Fibroblast of lung (primary cell): Measurements from ENCODE around the gene PI4KB. TPM values are rescaled to one million over a fixed set of nuclear protein-coding genes. Genes with fewer than 3 reads are reported as not detected.
A peak's percentile ranks its signal among the peaks of the same experiment; 100 is the strongest.

Experiments used
- DNase-seq, 2 donors: peaks; one replicate each; pipeline versions ENCODE4 v3.0.0 to v3.0.0-alpha.2; 2010; ENCODE audit warnings: low read depth in 2 of 2
- H2AFZ ChIP-seq: 2 replicates; pipeline ENCODE4 v1.5.1; 2012; ENCODE audit warnings: low read length, control low read depth, inconsistent platforms
- H3K27ac ChIP-seq: 2 replicates; pipeline ENCODE4 v1.5.1; 2011; ENCODE audit warnings: low read length, control low read depth; ENCODE audit not compliant: insufficient read depth
- H3K27me3 ChIP-seq: 2 replicates; pipeline ENCODE4 v1.5.1; 2011; ENCODE audit warnings: mild to moderate bottlenecking, low read length; ENCODE audit not compliant: control insufficient read depth, insufficient read depth
- H3K36me3 ChIP-seq: 2 replicates; pipeline ENCODE4 v1.5.1; 2011; ENCODE audit warnings: low read length; ENCODE audit not compliant: control insufficient read depth, insufficient read depth
- H3K4me1 ChIP-seq: 2 replicates; pipeline ENCODE4 v1.5.1; 2011; ENCODE audit warnings: low read length; ENCODE audit not compliant: control insufficient read depth, insufficient read depth; ENCODE audit errors: extremely low read depth
- H3K4me2 ChIP-seq: 2 replicates; pipeline ENCODE4 v1.5.1; 2011; ENCODE audit warnings: low read length, control low read depth; ENCODE audit not compliant: insufficient read depth; ENCODE audit errors: extremely low read depth
- H3K4me3 ChIP-seq, 4 experiments: fragments of 200-600 bp in 1 of 4; sonication (generic) in 1 of 4; replicated peaks in 1 of 4; 2 replicates each; pipeline ENCODE4 v1.5.1; 2011 to 2016; ENCODE audit warnings: low read length in 4 of 4, low read depth in 3 of 4, mild to moderate bottlenecking in 3 of 4, control low read depth in 2 of 4, inconsistent platforms in 1 of 4, mixed read lengths in 1 of 4; ENCODE audit not compliant: insufficient read depth in 1 of 4; ENCODE audit errors: control extremely low read depth in 1 of 4
- H3K79me2 ChIP-seq: 2 replicates; pipeline ENCODE4 v1.5.1; 2012; ENCODE audit warnings: mild to moderate bottlenecking, low read length, inconsistent platforms; ENCODE audit not compliant: control insufficient read depth, insufficient read depth
- H3K9ac ChIP-seq: 2 replicates; pipeline ENCODE4 v1.5.1; 2011; ENCODE audit warnings: mild to moderate bottlenecking, low read length, control low read depth; ENCODE audit not compliant: insufficient read depth
- H3K9me3 ChIP-seq: 2 replicates; pipeline ENCODE4 v1.5.1; 2012; ENCODE audit warnings: low read depth, low read length; ENCODE audit not compliant: control insufficient read depth, insufficient read depth
- H4K20me1 ChIP-seq: 2 replicates; pipeline ENCODE4 v1.5.1; 2011; ENCODE audit warnings: low read length; ENCODE audit not compliant: control insufficient read depth, insufficient read depth; ENCODE audit errors: extremely low read depth
- EZH2 ChIP-seq: IDR thresholded peaks from 2 replicates; pipeline ENCODE4 v1.5.1; 2012; ENCODE audit warnings: low read length, control low read depth, mild to moderate bottlenecking; ENCODE audit errors: missing control alignments
- polyA minus RNA-seq: library from RNA; depleted of rRNA, polyadenylated mRNA; stranded (reverse); fragments of >200 nt; gene quantifications from 2 replicates; pipeline ENCODE4 v1.2.3, GENCODE V29; 2011; ENCODE audit warnings: low replicate concordance
- polyA plus RNA-seq, 2 donors: library from polyadenylated mRNA; depleted of rRNA in 1 of 2; stranded (reverse) in 1 of 2; unstranded in 1 of 2; fragments of >200 nt; gene quantifications; 2 replicates each; pipeline ENCODE4 v1.2.1, GENCODE V29; 2011 to 2012; ENCODE audit warnings: missing spikeins in 1 of 2
- total RNA-seq: library from RNA; depleted of rRNA; stranded (reverse); fragments of >200 nt; gene quantifications from 2 replicates; pipeline ENCODE4 v1.2.1, GENCODE V29; 2014
- TF ChIP-seq, protein P1 (sequence below), 2 donors: IDR thresholded peaks in 1 of 2; conservative IDR thresholded peaks in 1 of 2; 1 replicate in 1 of 2; 2 replicates in 1 of 2; pipeline ENCODE4 v1.5.1; 2011 to 2012; ENCODE audit warnings: low read length in 2 of 2, control low read depth in 1 of 2, inconsistent platforms in 1 of 2, low read depth in 1 of 2, mild to moderate bottlenecking in 1 of 2

PI4KB gene
- total RNA-seq (42.1 and 65.7 TPM in 2 replicates), polyA plus RNA-seq (75.4 and 92.9 TPM in 2 replicates), polyA minus RNA-seq (181 and 222 TPM in 2 replicates)
- 47.5 and 58.3 TPM in 2 replicates for polyA plus RNA-seq (2012)

- H3K36me3 ChIP-seq = peaks cover 3% of the 10 kb centered on the region
- H3K4me2 ChIP-seq = peak within 1 kb of the TSS; percentile 98
- H3K79me2 ChIP-seq = peaks cover 36% of the 10 kb centered on the region
- TF ChIP-seq, protein P1, sequence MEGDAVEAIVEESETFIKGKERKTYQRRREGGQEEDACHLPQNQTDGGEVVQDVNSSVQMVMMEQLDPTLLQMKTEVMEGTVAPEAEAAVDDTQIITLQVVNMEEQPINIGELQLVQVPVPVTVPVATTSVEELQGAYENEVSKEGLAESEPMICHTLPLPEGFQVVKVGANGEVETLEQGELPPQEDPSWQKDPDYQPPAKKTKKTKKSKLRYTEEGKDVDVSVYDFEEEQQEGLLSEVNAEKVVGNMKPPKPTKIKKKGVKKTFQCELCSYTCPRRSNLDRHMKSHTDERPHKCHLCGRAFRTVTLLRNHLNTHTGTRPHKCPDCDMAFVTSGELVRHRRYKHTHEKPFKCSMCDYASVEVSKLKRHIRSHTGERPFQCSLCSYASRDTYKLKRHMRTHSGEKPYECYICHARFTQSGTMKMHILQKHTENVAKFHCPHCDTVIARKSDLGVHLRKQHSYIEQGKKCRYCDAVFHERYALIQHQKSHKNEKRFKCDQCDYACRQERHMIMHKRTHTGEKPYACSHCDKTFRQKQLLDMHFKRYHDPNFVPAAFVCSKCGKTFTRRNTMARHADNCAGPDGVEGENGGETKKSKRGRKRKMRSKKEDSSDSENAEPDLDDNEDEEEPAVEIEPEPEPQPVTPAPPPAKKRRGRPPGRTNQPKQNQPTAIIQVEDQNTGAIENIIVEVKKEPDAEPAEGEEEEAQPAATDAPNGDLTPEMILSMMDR (conservative IDR thresholded peaks at IDR 0.05 in 1 of 2, IDR thresholded peaks at IDR 0.05 in 1 of 2; ENCODE audit: low read depth in 1 of 2, low read length in 2 of 2) = no peak
- no peak for TF ChIP-seq EZH2
- peak within 1 kb of the TSS; percentile 87 for H3K9ac ChIP-seq
- H3K4me3 ChIP-seq = peak within 1 kb of the TSS; percentile 92 to 93 (median 93)
- H3K9me3 ChIP-seq = no peaks in the 10 kb centered on the region
- peaks cover 5% of the 10 kb centered on the region for H3K4me1 ChIP-seq
- H3K27ac ChIP-seq = peak within 1 kb of the TSS; percentile 93
- H2AFZ ChIP-seq = peak within 1 kb of the TSS; percentile 92
- H3K27me3 ChIP-seq = no peaks in the 10 kb centered on the region
- DNase-seq = peak; percentile 97 to 99
- H4K20me1 ChIP-seq = no peaks in the 10 kb centered on the region
These were observed at the start of gene PI4KB for GRCh38 chr1:151327223-151327902. Gene PI4KB, minus strand, starts transcription at chr1:151327416. Its CDS starts 10,935 bp downstream, at chr1:151316481.

DNA sequence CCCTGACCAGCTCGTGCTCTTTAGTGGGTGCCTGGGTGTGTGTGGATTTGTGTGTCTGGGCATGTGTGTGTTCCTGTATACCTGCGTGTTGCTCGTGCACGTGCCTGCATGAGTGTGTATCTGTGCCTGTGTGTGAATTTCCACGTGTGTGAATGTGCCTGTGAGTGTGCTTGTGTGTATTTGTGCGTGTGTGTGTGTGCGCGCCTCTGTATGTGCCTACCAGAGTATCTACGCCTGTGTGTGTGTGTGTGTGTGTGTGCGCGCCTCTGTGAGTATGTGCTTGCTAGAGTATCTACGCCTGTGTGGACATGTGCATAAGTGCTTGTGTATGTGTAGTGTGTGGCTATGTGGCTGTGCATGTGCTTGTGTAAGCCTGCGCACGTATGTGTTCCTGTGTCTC, 46.0 kb upstream of the PI4KB start:
- H3K36me3 ChIP-seq = no peaks in the 10 kb centered on the region
- H4K20me1 ChIP-seq = no peaks in the 10 kb centered on the region
- no peak overlapping the region for H3K27ac ChIP-seq
- no peak overlapping the region for H3K4me3 ChIP-seq
- no peak overlapping the region for H3K4me2 ChIP-seq
- peaks cover 2% of the 10 kb centered on the region for H3K27me3 ChIP-seq
- no peaks in the 10 kb centered on the region for H3K9me3 ChIP-seq
- H3K4me1 ChIP-seq = peaks cover 3% of the 10 kb centered on the region
- H3K79me2 ChIP-seq = no peaks in the 10 kb centered on the region
- TF ChIP-seq, protein P1 (conservative IDR thresholded peaks at IDR 0.05 in 1 of 2, IDR thresholded peaks at IDR 0.05 in 1 of 2; ENCODE audit: low read depth in 1 of 2, low read length in 2 of 2) = no peak
- no peak for TF ChIP-seq EZH2
- H3K9ac ChIP-seq = no peak overlapping the region
- H2AFZ ChIP-seq = no peak overlapping the region
- no peak for DNase-seq

DNA sequence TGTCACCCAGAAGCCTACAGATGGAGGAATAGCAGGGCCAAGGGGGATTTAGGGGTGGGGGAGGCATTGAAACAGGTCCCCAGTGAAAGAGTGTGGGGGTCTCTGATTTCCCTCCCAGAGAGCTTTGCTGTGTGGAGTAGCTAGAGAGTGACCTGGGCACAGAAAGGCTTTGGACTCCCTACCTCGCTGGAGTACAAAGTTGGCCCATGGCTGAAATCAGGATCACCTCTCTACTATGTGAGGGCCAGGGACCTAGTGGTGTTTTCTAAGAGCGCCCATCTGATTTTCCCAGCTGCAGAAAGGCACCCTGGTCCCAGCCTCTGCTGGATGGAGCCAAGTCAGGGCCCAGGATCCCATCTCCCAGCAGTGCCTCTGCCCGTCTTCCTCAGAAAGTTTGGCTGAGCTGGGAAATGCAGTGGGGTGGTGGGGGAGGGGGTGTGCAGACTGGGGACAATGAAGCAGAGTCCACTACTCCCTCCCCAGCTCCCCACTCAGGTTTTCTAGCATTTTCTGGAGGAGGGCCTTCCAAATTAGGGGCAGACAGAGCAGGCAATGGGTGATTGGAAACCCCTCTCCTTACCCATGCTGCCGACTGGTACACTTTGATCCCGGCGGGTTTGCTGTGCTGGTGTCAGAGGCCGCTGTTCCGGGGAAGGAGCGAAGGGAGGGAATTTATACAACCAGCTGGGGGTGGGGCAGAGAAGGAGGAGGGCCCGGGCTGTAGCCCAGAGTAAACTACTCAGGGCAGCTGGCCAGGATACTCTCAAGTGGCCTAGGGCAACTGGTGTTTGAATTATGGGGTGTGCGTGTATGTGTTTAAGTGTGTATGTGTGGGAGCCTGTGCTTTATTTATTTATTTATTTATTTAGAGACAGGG, 45.1 kb upstream of the PI4KB start, which contains the start of gene SELENBP1:
TSS of gene SELENBP1 (minus strand) at position 648 of the 877 bp plus-strand sequence. CDS start at position 584, 64 bp downstream.
- TF ChIP-seq EZH2 = no peak
- TF ChIP-seq, protein P1 (conservative IDR thresholded peaks at IDR 0.05 in 1 of 2, IDR thresholded peaks at IDR 0.05 in 1 of 2; ENCODE audit: low read depth in 1 of 2, low read length in 2 of 2) = no peak
- peak; percentile 60 to 94 for DNase-seq
- Histone ChIP-seq H3K36me3 (no peaks in the 10 kb centered on the region), H3K4me3 (peak within 1 kb of the TSS; percentile 57 to 71 (median 62)), H4K20me1 (no peaks in the 10 kb centered on the region), H3K27ac (peak within 1 kb of the TSS; percentile 29), H3K27me3 (peaks cover 2% of the 10 kb centered on the region), H3K79me2 (no peaks in the 10 kb centered on the region), H3K9ac (no peak within 1 kb of the TSS), H3K9me3 (no peaks in the 10 kb centered on the region), H3K4me1 (peaks cover 3% of the 10 kb centered on the region), H2AFZ (peak within 1 kb of the TSS; percentile 58), H3K4me2 (peak within 1 kb of the TSS; percentile 91)
